H9 (cell line): ENCODE data around the gene EFCAB11. TPM values are rescaled to one million over a fixed set of nuclear protein-coding genes. Genes with fewer than 3 reads are reported as not detected.

Experiments
- DNase-seq: peaks from one replicate; pipeline ENCODE4 v3.0.0-alpha.2; 2017
- H2AFZ ChIP-seq: one replicate; pipeline ENCODE4 v1.6.1; 2013; ENCODE audit warnings: mild to moderate bottlenecking, low read length, control low read depth, moderate library complexity
- H2AK5ac ChIP-seq: 2 replicates; pipeline ENCODE4 v1.6.1; 2013; ENCODE audit warnings: low read length, control low read depth, mixed read lengths; ENCODE audit not compliant: insufficient read length
- H2BK120ac ChIP-seq: one replicate; pipeline ENCODE4 v1.6.1; 2013; ENCODE audit warnings: low read depth, mild to moderate bottlenecking, low read length, control low read depth, inconsistent platforms; ENCODE audit not compliant: poor library complexity, severe bottlenecking
- H2BK12ac ChIP-seq: 2 replicates; pipeline ENCODE4 v1.6.1; 2013; ENCODE audit warnings: low read length, control low read depth, mixed read lengths, low read depth; ENCODE audit not compliant: insufficient read length
- H2BK15ac ChIP-seq: 2 replicates; pipeline ENCODE4 v1.6.1; 2013; ENCODE audit warnings: low read depth, low read length, control low read depth
- H2BK20ac ChIP-seq: one replicate; pipeline ENCODE4 v1.6.1; 2013; ENCODE audit warnings: low read depth, mild to moderate bottlenecking, low read length, control low read depth, inconsistent platforms; ENCODE audit not compliant: poor library complexity, severe bottlenecking
- H2BK5ac ChIP-seq: 2 replicates; pipeline ENCODE4 v1.6.1; 2013; ENCODE audit warnings: low read length, control low read depth, mixed read lengths; ENCODE audit not compliant: insufficient read length
- H3K14ac ChIP-seq: 2 replicates; pipeline ENCODE4 v1.6.1; 2013; ENCODE audit warnings: low read length, control low read depth; ENCODE audit not compliant: insufficient read depth
- H3K18ac ChIP-seq: 2 replicates; pipeline ENCODE4 v1.6.1; 2013; ENCODE audit warnings: low read depth, mild to moderate bottlenecking, mixed read lengths, low read length, control low read depth; ENCODE audit not compliant: insufficient read length
- H3K23ac ChIP-seq: 2 replicates; pipeline ENCODE4 v1.6.1; 2013; ENCODE audit warnings: low read length, control low read depth, mixed read lengths, low read depth; ENCODE audit not compliant: insufficient read length
- H3K23me2 ChIP-seq: 2 replicates; pipeline ENCODE4 v1.6.1; 2013; ENCODE audit warnings: low read depth, mild to moderate bottlenecking, mixed read lengths, low read length, control low read depth; ENCODE audit not compliant: insufficient read length, poor library complexity, severe bottlenecking
- H3K27ac ChIP-seq: 2 replicates; pipeline ENCODE4 v1.5.1; 2013; ENCODE audit warnings: low read length, control low read depth, mixed read lengths, low read depth; ENCODE audit not compliant: insufficient read length
- H3K27me3 ChIP-seq: 2 replicates; pipeline ENCODE4 v1.6.1; 2013; ENCODE audit warnings: low read length, control low read depth, inconsistent platforms; ENCODE audit not compliant: insufficient read depth
- H3K4ac ChIP-seq: 2 replicates; pipeline ENCODE4 v1.6.1; 2013; ENCODE audit warnings: low read depth, mild to moderate bottlenecking, control low read depth, inconsistent platforms, low read length, moderate library complexity
- H3K4me1 ChIP-seq: 2 replicates; pipeline ENCODE4 v1.6.1; 2013; ENCODE audit warnings: low read length, control low read depth, inconsistent platforms; ENCODE audit not compliant: insufficient read depth
- H3K4me2 ChIP-seq: 2 replicates; pipeline ENCODE4 v1.6.1; 2013; ENCODE audit warnings: low read length, control low read depth, mixed read lengths; ENCODE audit not compliant: insufficient read length, insufficient read depth
- H3K56ac ChIP-seq: 2 replicates; pipeline ENCODE4 v1.6.1; 2013; ENCODE audit warnings: low read depth, mild to moderate bottlenecking, mixed read lengths, low read length, control low read depth; ENCODE audit not compliant: insufficient read length
- H3K79me1 ChIP-seq: 2 replicates; pipeline ENCODE4 v1.6.1; 2013; ENCODE audit warnings: low read depth, mild to moderate bottlenecking, moderate library complexity, low read length, control low read depth, inconsistent platforms; ENCODE audit not compliant: insufficient read depth, poor library complexity, severe bottlenecking
- H3K79me2 ChIP-seq: 2 replicates; pipeline ENCODE4 v1.6.1; 2013; ENCODE audit warnings: low read length, control low read depth, inconsistent platforms; ENCODE audit not compliant: insufficient read depth
- H3K9ac ChIP-seq: 2 replicates; pipeline ENCODE4 v1.6.1; 2013; ENCODE audit warnings: low read length, control low read depth, mixed read lengths; ENCODE audit not compliant: insufficient read length; ENCODE audit errors: extremely low read depth
- H3K9me3 ChIP-seq: one replicate; pipeline ENCODE4 v1.6.1; 2013; ENCODE audit warnings: low read depth, low read length, inconsistent platforms; ENCODE audit not compliant: control insufficient read depth
- H3T11ph ChIP-seq: one replicate; pipeline ENCODE4 v1.6.1; 2013; ENCODE audit warnings: mild to moderate bottlenecking, low read length, control low read depth, inconsistent platforms
- H4K20me1 ChIP-seq: one replicate; pipeline ENCODE4 v1.6.1; 2013; ENCODE audit not compliant: control insufficient read depth, insufficient read length, insufficient read depth
- H4K5ac ChIP-seq: 2 replicates; pipeline ENCODE4 v1.6.1; 2013; ENCODE audit warnings: low read depth, mild to moderate bottlenecking, mixed read lengths, low read length, control low read depth; ENCODE audit not compliant: insufficient read length
- H4K8ac ChIP-seq: replicated peaks from 2 replicates; pipeline ENCODE4 v1.6.1; 2013; ENCODE audit warnings: low read length, control low read depth, mixed read lengths, low read depth; ENCODE audit not compliant: insufficient read length
- H4K91ac ChIP-seq: 2 replicates; pipeline ENCODE4 v1.6.1; 2013; ENCODE audit warnings: low read depth, mild to moderate bottlenecking, moderate library complexity, mixed read lengths, low read length, control low read depth; ENCODE audit not compliant: insufficient read length
- H3K27ac Mint-ChIP-seq, 3 experiments: 2 replicates in 2 of 3; 3 replicates in 1 of 3; pipeline ENCODE4 v1.8.0; 2020 to 2021; ENCODE audit warnings: mixed read lengths in 3 of 3, mild to moderate bottlenecking in 1 of 3, moderate library complexity in 1 of 3
- H3K27me3 Mint-ChIP-seq: 2 replicates; pipeline ENCODE4 v1.8.0; 2021; ENCODE audit warnings: low read depth, mild to moderate bottlenecking, moderate library complexity, mixed read lengths
- H3K36me3 Mint-ChIP-seq, 3 experiments: 2 replicates in 2 of 3; 3 replicates in 1 of 3; pipeline ENCODE4 v1.8.0; 2020 to 2021; ENCODE audit warnings: low read depth in 3 of 3, mixed read lengths in 3 of 3; ENCODE audit not compliant: insufficient read depth in 1 of 3
- H3K4me1 Mint-ChIP-seq, 2 experiments: 2 replicates each; pipeline ENCODE4 v1.8.0; 2020; ENCODE audit warnings: mixed read lengths in 2 of 2
- H3K4me3 Mint-ChIP-seq, 2 experiments: 2 replicates in 1 of 2; 3 replicates in 1 of 2; pipeline ENCODE4 v1.8.0; 2020 to 2021; ENCODE audit warnings: mild to moderate bottlenecking in 2 of 2, mixed read lengths in 2 of 2, moderate library complexity in 1 of 2
- H3K9me3 Mint-ChIP-seq, 2 experiments: 2 replicates in 1 of 2; 3 replicates in 1 of 2; pipeline ENCODE4 v1.8.0; 2020; ENCODE audit warnings: mild to moderate bottlenecking in 2 of 2, mixed read lengths in 2 of 2, moderate library complexity in 1 of 2
- WGBS: extraction: QIAGEN DNeasy Blood & Tissue Kit; methylation state at CpG from one replicate; pipeline ENCODE4 v1.1.7; 2013; ENCODE audit warnings: missing lambda C conversion rate, low lambda C conversion rate, mixed read lengths; ENCODE audit not compliant: insufficient read length; ENCODE audit errors: extremely low coverage; 5-methylcytosine and 5-hydroxymethylcytosine counted together
- total RNA-seq: library from RNA; stranded (reverse); gene quantifications from 2 replicates; pipeline ENCODE4 v1.2.1, GENCODE V29; 2021
- TF ChIP-seq, protein P1 (sequence below): fragments of 200-600 bp; sonication (generic); conservative IDR thresholded peaks from 3 replicates; pipeline ENCODE4 v1.8.0; 2021; ENCODE audit warnings: antibody characterized with exemption, mild to moderate bottlenecking

The EFCAB11 gene
- total RNA-seq, 1 experiment from 2014 or later, result 17.4 TPM

- Histone ChIP-seq H3K79me2 (no peaks in the 10 kb centered on the region), H3K23ac (no peak overlapping the region), H3K27me3 (no peaks in the 10 kb centered on the region), H3K4me1 (peaks cover 8% of the 10 kb centered on the region; the same call in 1 of the 2 replicates), H3K79me1 (no peaks in the 10 kb centered on the region), H3K9ac (no peak overlapping the region), H2BK5ac (no peak overlapping the region), H3T11ph (no peak overlapping the region), H4K5ac (no peak overlapping the region), H2BK20ac (no peak overlapping the region), H3K4ac (no peak overlapping the region), H4K91ac (no peak overlapping the region), H2BK15ac (no peak overlapping the region), H4K8ac (no peak overlapping the region), H3K56ac (no peak overlapping the region), H3K23me2 (no peaks in the 10 kb centered on the region), H3K27ac (no peak overlapping the region), H2BK12ac (no peak overlapping the region), H4K20me1 (no peaks in the 10 kb centered on the region), H3K14ac (no peak overlapping the region), H2AFZ (no peak overlapping the region), H3K18ac (no peak overlapping the region), H2AK5ac (no peak overlapping the region), H3K4me2 (no peak overlapping the region), H2BK120ac (no peak overlapping the region), H3K9me3 (no peaks in the 10 kb centered on the region)
- TF ChIP-seq, protein P1, sequence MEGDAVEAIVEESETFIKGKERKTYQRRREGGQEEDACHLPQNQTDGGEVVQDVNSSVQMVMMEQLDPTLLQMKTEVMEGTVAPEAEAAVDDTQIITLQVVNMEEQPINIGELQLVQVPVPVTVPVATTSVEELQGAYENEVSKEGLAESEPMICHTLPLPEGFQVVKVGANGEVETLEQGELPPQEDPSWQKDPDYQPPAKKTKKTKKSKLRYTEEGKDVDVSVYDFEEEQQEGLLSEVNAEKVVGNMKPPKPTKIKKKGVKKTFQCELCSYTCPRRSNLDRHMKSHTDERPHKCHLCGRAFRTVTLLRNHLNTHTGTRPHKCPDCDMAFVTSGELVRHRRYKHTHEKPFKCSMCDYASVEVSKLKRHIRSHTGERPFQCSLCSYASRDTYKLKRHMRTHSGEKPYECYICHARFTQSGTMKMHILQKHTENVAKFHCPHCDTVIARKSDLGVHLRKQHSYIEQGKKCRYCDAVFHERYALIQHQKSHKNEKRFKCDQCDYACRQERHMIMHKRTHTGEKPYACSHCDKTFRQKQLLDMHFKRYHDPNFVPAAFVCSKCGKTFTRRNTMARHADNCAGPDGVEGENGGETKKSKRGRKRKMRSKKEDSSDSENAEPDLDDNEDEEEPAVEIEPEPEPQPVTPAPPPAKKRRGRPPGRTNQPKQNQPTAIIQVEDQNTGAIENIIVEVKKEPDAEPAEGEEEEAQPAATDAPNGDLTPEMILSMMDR, result no peak
- Mint-ChIP-seq H3K9me3 (no peaks in the 10 kb centered on the region), H3K4me1 (peaks cover 17 to 20% of the 10 kb centered on the region in 2 experiments), H3K27me3 (no peaks in the 10 kb centered on the region; the same call in 1 of the 2 replicates), H3K27ac (no peak overlapping the region; a peak in 1 of 7 replicates), H3K4me3 (no peak overlapping the region), H3K36me3 (no peaks in the 10 kb centered on the region; a peak in 2 of 7 replicates)
- no peak for DNase-seq
- no CpG with 5 or more reads among the region's 5 CpGs for whole genome bisulfite sequencing
Observed at GRCh38 chr14:89845346-89845745, 109.2 kb downstream of the EFCAB11 start.
